HCT116 (cell line): ENCODE results near the gene GABRA5. TPM values are rescaled to one million over a fixed set of nuclear protein-coding genes. Genes with fewer than 3 reads are reported as not detected.

ENCODE experiments used
- ATAC-seq: fragments of 200-7000 bp; cut with Tn5 transposase; 2 replicates; pipeline ENCODE4 v1.9.1; 2020; ENCODE audit warnings: mild to moderate bottlenecking, moderate library complexity
- Bru-seq: library from RNA; stranded (reverse); fragments of 400-500 nt; gene quantifications from one replicate; lab custom pipeline; 2021; lab: Mats Ljungman, UMichigan
- BruChase-seq, 2 experiments: library from RNA; stranded (reverse); fragments of 400-500 nt; gene quantifications; one replicate each; lab custom pipeline; 2021; lab: Mats Ljungman, UMichigan
- BruUV-seq: library from RNA; stranded (reverse); fragments of 400-500 nt; replicated peaks from 2 replicates; lab custom pipeline; 2021; lab: Mats Ljungman, UMichigan
- CTCF ChIA-PET: fragments of 300-600 bp; sonication (Branson Sonifier 250); formaldehyde crosslinking; loops from one replicate; lab custom pipeline; 2021; ENCODE audit warnings: antibody characterized with exemption; lab: Charles Lee
- POLR2A ChIA-PET: fragments of 300-600, 350-600 bp; sonication (Branson Sonifier 250); formaldehyde crosslinking; loops from one replicate; lab custom pipeline; 2021; ENCODE audit warnings: antibody characterized with exemption; lab: Charles Lee
- RAD21 ChIA-PET, 2 experiments: fragments of 300-600 bp; sonication (Branson Sonifier 250); formaldehyde crosslinking; loops; one replicate each; lab custom pipeline; 2023; ENCODE audit warnings: low total read pairs in 2 of 2; ENCODE audit not compliant: uncharacterized antibody in 2 of 2, unreplicated experiment in 2 of 2, low non-redundant PET in 1 of 2; lab: Charles Lee
- DNase-seq: peaks from one replicate; pipeline ENCODE4 v3.0.0-alpha.2; 2010; ENCODE audit warnings: low read depth, low spot score
- H2AFZ ChIP-seq: fragments of 200-600 bp; shearing (Covaris generic), sonication (generic); 2 replicates; pipeline ENCODE4 v1.6.1; 2017; ENCODE audit warnings: low read depth, mixed run types, mixed read lengths, antibody characterized with exemption, low read length; ENCODE audit not compliant: poor library complexity, severe bottlenecking
- H3K27ac ChIP-seq: 2 replicates; pipeline ENCODE4 v1.5.1; 2012; ENCODE audit warnings: low read depth, low read length
- H3K27me3 ChIP-seq: fragments of 200-600 bp; sonication (generic); 2 replicates; pipeline ENCODE4 v1.6.1; 2016; ENCODE audit warnings: mixed run types, low read length, mixed read lengths; ENCODE audit not compliant: insufficient read depth
- H3K36me3 ChIP-seq, 2 experiments: fragments of 200-500 bp in 1 of 2; fragments of 200-600 bp in 1 of 2; sonication (Bioruptor generic) in 1 of 2; sonication (generic) in 1 of 2; 2 replicates each; pipeline versions ENCODE4 v1.5.1 to v1.6.1; 2014 to 2016; ENCODE audit warnings: low read length in 2 of 2, inconsistent platforms in 1 of 2, mixed read lengths in 1 of 2, mixed run types in 1 of 2; ENCODE audit not compliant: insufficient read depth in 2 of 2, control insufficient read depth in 1 of 2
- H3K4me1 ChIP-seq, 2 experiments: fragments of 200-600 bp in 1 of 2; sonication (generic) in 1 of 2; 2 replicates each; pipeline versions ENCODE4 v1.5.1 to v1.6.1; 2012 to 2017; ENCODE audit warnings: low read length in 2 of 2, inconsistent platforms in 1 of 2, mild to moderate bottlenecking in 1 of 2, mixed read lengths in 1 of 2, mixed run types in 1 of 2, moderate library complexity in 1 of 2; ENCODE audit not compliant: insufficient read depth in 2 of 2, control insufficient read depth in 1 of 2
- H3K4me2 ChIP-seq: fragments of 200-600 bp; sonication (generic); 2 replicates; pipeline ENCODE4 v1.6.1; 2017; ENCODE audit warnings: mixed run types, low read length, mixed read lengths
- H3K4me3 ChIP-seq, 2 experiments: fragments of 200-600 bp in 1 of 2; sonication (generic) in 1 of 2; replicated peaks in 1 of 2; 2 replicates each; pipeline ENCODE4 v1.5.1; 2011 to 2016; ENCODE audit warnings: low read length in 2 of 2, control low read depth in 1 of 2, low read depth in 1 of 2, mild to moderate bottlenecking in 1 of 2, mixed read lengths in 1 of 2, mixed run types in 1 of 2
- H3K79me2 ChIP-seq: fragments of 200-600 bp; sonication (generic); 2 replicates; pipeline ENCODE4 v1.6.1; 2017; ENCODE audit warnings: mild to moderate bottlenecking, mixed run types, low read length, moderate library complexity, mixed read lengths; ENCODE audit not compliant: insufficient read depth
- H3K9ac ChIP-seq: fragments of 200-600 bp; sonication (generic); 2 replicates; pipeline ENCODE4 v1.6.1; 2016; ENCODE audit warnings: low read length, mixed read lengths
- H3K9me2 ChIP-seq: fragments of 200-600 bp; sonication (generic), shearing (Covaris generic); 2 replicates; pipeline ENCODE4 v1.6.1; 2017; ENCODE audit warnings: mixed run types, mild to moderate bottlenecking, moderate library complexity; ENCODE audit not compliant: insufficient read depth
- H3K9me3 ChIP-seq, 2 experiments: fragments of 200-500 bp in 1 of 2; fragments of 200-600 bp in 1 of 2; sonication (Bioruptor generic) in 1 of 2; sonication (generic) in 1 of 2; 2 replicates each; pipeline ENCODE4 v1.6.1; 2014 to 2017; ENCODE audit warnings: low read length in 2 of 2, mixed read lengths in 2 of 2, inconsistent platforms in 1 of 2, low read depth in 1 of 2, mild to moderate bottlenecking in 1 of 2, mixed run types in 1 of 2, moderate library complexity in 1 of 2; ENCODE audit not compliant: control insufficient read depth in 1 of 2, insufficient read depth in 1 of 2
- H4K20me1 ChIP-seq: fragments of 200-600 bp; sonication (generic), shearing (Covaris generic); 2 replicates; pipeline ENCODE4 v1.6.1; 2017; ENCODE audit warnings: mixed run types, mild to moderate bottlenecking, moderate library complexity; ENCODE audit not compliant: insufficient read depth
- CBX3 ChIP-seq: IDR thresholded peaks from 2 replicates; pipeline ENCODE4 v1.6.1; 2012; ENCODE audit warnings: low read depth
- CEBPB ChIP-seq: IDR thresholded peaks from 2 replicates; pipeline ENCODE4 v1.6.1; 2012; ENCODE audit warnings: low read depth
- EGR1 ChIP-seq: IDR thresholded peaks from 2 replicates; pipeline ENCODE4 v1.6.1; 2012; ENCODE audit warnings: low read depth
- ELF1 ChIP-seq: IDR thresholded peaks from 2 replicates; pipeline ENCODE4 v1.6.1; 2012; ENCODE audit warnings: low read depth, borderline replicate concordance
- FOSL1 ChIP-seq: IDR thresholded peaks from 2 replicates; pipeline ENCODE4 v1.6.1; 2012; ENCODE audit warnings: low read depth
- POLR2A ChIP-seq: IDR thresholded peaks from 2 replicates; pipeline ENCODE4 v1.7.0; 2011; ENCODE audit warnings: borderline replicate concordance; ENCODE audit not compliant: insufficient read depth, insufficient read length; ENCODE audit errors: extremely low read depth
- RAD21 ChIP-seq: IDR thresholded peaks from 2 replicates; pipeline ENCODE4 v1.6.1; 2012; ENCODE audit warnings: low read depth, mild to moderate bottlenecking
- SP1 ChIP-seq: IDR thresholded peaks from 2 replicates; pipeline ENCODE4 v1.6.1; 2012; ENCODE audit warnings: low read depth
- SRF ChIP-seq: IDR thresholded peaks from 2 replicates; pipeline ENCODE4 v1.6.1; 2012; ENCODE audit warnings: low read depth
- TCF7L2 ChIP-seq: IDR thresholded peaks from 2 replicates; pipeline ENCODE4 v1.7.0; 2011; ENCODE audit warnings: borderline replicate concordance, inconsistent platforms; ENCODE audit not compliant: insufficient read depth, insufficient read length; ENCODE audit errors: extremely low read depth
- YY1 ChIP-seq: IDR thresholded peaks from 2 replicates; pipeline ENCODE4 v1.6.1; 2011; ENCODE audit warnings: low read length, low read depth, moderate library complexity, mild to moderate bottlenecking; ENCODE audit not compliant: insufficient replicate concordance; ENCODE audit errors: extremely low read depth
- ZBTB33 ChIP-seq: IDR thresholded peaks from 2 replicates; pipeline ENCODE4 v1.6.1; 2011; ENCODE audit warnings: mild to moderate bottlenecking, low read length, moderate library complexity; ENCODE audit not compliant: insufficient replicate concordance; ENCODE audit errors: extremely low read depth
- ZFX ChIP-seq: fragments of 450-650 bp; IDR thresholded peaks from 2 replicates; pipeline ENCODE4 v1.6.1; 2017
- intact Hi-C: fragments of 100-400 bp; cut with micrococcal nuclease; formaldehyde crosslinking; loops from 2 replicates; pipeline ENCODE4 v1.10.0; 2022
- long read RNA-seq: library from polyadenylated mRNA; unstranded; transcript quantifications from one replicate; pipeline ENCODE4 v2.0.0, GENCODE V29; 2021; ENCODE audit not compliant: unreplicated experiment
- polyA plus RNA-seq: library from polyadenylated mRNA; unstranded; fragments of >200 nt; gene quantifications from 2 replicates; pipeline ENCODE4 v1.2.1, GENCODE V29; 2012; ENCODE audit warnings: missing spikeins
- total RNA-seq: library from RNA; stranded (reverse); gene quantifications from one replicate; pipeline ENCODE4 v1.2.1, GENCODE V29; 2021; ENCODE audit not compliant: unreplicated experiment
- TF ChIP-seq, protein P1 (sequence below): IDR thresholded peaks from 2 replicates; pipeline ENCODE4 v1.6.1; 2012; ENCODE audit warnings: low read depth
- TF ChIP-seq, protein P2 (sequence below), 3 experiments: fragments of 200-600 bp in 1 of 3; sonication (generic) in 1 of 3; IDR thresholded peaks in 2 of 3; conservative IDR thresholded peaks in 1 of 3; 2 replicates each; pipeline ENCODE4 v1.5.1; 2012 to 2017; ENCODE audit warnings: low read depth in 2 of 3, low read length in 2 of 3, antibody characterized with exemption in 1 of 3, borderline replicate concordance in 1 of 3, control low read depth in 1 of 3, mild to moderate bottlenecking in 1 of 3, mixed read lengths in 1 of 3, mixed run types in 1 of 3, moderate library complexity in 1 of 3; ENCODE audit not compliant: insufficient read depth in 1 of 3

GABRA5 gene
- not detected for total RNA-seq
- not detected in 2 replicates for polyA plus RNA-seq
- not detected for Bru-seq, nascent RNA
- BruChase-seq, experiment 1, labeled RNA remaining after a 6-hour chase, result not detected
- not detected for BruChase-seq, experiment 2, labeled RNA remaining after a 2-hour chase
- long read RNA-seq, result 0 reads

GRCh38 chr15:26866298-26867199, at the start of gene GABRA5:
Gene GABRA5, plus strand, starts transcription at chr15:26867062. Its CDS starts 2,187 bp downstream, at chr15:26869249.
- Histone ChIP-seq H3K4me2 (no peak within 1 kb of the TSS), H3K9me2 (no peaks in the 10 kb centered on the region), H3K79me2 (no peaks in the 10 kb centered on the region), H3K36me3 (no peaks in the 10 kb centered on the region), H3K9me3 (peaks cover 0 to 30% of the 10 kb centered on the region in 2 experiments; a peak in 2 of 4 replicates), H3K4me3 (no peak within 1 kb of the TSS), H3K27ac (no peak within 1 kb of the TSS), H3K27me3 (no peaks in the 10 kb centered on the region)
- intact Hi-C loops, result no loop called here
- no peak for DNase-seq
- RAD21 ChIA-PET, result no interaction called here
- CTCF ChIA-PET, result no interaction called here
- no TSS peak for BruUV-seq
- TF ChIP-seq CEBPB (no peak), POLR2A (no peak), SRF (no peak), ZBTB33 (no peak), RAD21 (no peak), FOSL1 (no peak), ELF1 (no peak), EGR1 (no peak), ZFX (no peak), CBX3 (no peak), SP1 (no peak), YY1 (no peak), TCF7L2 (no peak)
- TF ChIP-seq, protein P1, sequence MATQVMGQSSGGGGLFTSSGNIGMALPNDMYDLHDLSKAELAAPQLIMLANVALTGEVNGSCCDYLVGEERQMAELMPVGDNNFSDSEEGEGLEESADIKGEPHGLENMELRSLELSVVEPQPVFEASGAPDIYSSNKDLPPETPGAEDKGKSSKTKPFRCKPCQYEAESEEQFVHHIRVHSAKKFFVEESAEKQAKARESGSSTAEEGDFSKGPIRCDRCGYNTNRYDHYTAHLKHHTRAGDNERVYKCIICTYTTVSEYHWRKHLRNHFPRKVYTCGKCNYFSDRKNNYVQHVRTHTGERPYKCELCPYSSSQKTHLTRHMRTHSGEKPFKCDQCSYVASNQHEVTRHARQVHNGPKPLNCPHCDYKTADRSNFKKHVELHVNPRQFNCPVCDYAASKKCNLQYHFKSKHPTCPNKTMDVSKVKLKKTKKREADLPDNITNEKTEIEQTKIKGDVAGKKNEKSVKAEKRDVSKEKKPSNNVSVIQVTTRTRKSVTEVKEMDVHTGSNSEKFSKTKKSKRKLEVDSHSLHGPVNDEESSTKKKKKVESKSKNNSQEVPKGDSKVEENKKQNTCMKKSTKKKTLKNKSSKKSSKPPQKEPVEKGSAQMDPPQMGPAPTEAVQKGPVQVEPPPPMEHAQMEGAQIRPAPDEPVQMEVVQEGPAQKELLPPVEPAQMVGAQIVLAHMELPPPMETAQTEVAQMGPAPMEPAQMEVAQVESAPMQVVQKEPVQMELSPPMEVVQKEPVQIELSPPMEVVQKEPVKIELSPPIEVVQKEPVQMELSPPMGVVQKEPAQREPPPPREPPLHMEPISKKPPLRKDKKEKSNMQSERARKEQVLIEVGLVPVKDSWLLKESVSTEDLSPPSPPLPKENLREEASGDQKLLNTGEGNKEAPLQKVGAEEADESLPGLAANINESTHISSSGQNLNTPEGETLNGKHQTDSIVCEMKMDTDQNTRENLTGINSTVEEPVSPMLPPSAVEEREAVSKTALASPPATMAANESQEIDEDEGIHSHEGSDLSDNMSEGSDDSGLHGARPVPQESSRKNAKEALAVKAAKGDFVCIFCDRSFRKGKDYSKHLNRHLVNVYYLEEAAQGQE, result no peak
- TF ChIP-seq, protein P2, sequence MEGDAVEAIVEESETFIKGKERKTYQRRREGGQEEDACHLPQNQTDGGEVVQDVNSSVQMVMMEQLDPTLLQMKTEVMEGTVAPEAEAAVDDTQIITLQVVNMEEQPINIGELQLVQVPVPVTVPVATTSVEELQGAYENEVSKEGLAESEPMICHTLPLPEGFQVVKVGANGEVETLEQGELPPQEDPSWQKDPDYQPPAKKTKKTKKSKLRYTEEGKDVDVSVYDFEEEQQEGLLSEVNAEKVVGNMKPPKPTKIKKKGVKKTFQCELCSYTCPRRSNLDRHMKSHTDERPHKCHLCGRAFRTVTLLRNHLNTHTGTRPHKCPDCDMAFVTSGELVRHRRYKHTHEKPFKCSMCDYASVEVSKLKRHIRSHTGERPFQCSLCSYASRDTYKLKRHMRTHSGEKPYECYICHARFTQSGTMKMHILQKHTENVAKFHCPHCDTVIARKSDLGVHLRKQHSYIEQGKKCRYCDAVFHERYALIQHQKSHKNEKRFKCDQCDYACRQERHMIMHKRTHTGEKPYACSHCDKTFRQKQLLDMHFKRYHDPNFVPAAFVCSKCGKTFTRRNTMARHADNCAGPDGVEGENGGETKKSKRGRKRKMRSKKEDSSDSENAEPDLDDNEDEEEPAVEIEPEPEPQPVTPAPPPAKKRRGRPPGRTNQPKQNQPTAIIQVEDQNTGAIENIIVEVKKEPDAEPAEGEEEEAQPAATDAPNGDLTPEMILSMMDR (IDR thresholded peaks at IDR 0.05 in 2 of 3, conservative IDR thresholded peaks at IDR 0.05 in 1 of 3; ENCODE audit: borderline replicate concordance in 1 of 3, insufficient read depth in 1 of 3, low read depth in 2 of 3, low read length in 2 of 3), result no peak
- TF ChIP-seq, all 23 proteins: peak for 0
- H4K20me1 ChIP-seq, result no peaks in the 10 kb centered on the region
- no peak within 1 kb of the TSS for H3K9ac ChIP-seq
- no peak for ATAC-seq
- POLR2A ChIA-PET, result no interaction called here
- no peaks in the 10 kb centered on the region for H3K4me1 ChIP-seq
- no peak within 1 kb of the TSS for H2AFZ ChIP-seq
